Dedifferentiated amniotic fluid mesenchymal stem cell (primary cell): ENCODE data around the gene MBOAT2.

Experiments
- DNase-seq: peaks from one replicate; pipeline ENCODE4 v3.0.0-alpha.2; 2016; ENCODE audit errors: extremely low spot score

MBOAT2 gene

DNA sequence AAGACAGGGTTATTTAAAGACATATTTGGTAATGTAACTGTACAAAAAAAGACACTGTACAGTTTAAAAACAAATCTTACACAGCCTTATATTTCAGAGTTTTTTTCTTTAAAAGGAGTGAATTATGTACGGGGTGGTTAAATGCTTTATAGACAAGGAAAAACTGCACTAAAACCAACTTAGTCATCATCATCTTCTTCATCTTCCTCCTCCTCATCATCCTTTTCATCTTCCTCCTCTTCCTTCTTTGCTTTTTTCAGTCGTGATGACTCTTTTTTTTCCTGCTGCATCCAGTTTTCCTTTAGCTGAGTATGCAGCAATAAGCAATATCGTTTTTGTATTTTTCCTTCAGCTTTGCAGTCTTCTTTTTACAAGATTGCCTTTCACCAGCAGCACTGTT is 14.6 kb upstream of the MBOAT2 start:
- DNase-seq, result no peak

DNA sequence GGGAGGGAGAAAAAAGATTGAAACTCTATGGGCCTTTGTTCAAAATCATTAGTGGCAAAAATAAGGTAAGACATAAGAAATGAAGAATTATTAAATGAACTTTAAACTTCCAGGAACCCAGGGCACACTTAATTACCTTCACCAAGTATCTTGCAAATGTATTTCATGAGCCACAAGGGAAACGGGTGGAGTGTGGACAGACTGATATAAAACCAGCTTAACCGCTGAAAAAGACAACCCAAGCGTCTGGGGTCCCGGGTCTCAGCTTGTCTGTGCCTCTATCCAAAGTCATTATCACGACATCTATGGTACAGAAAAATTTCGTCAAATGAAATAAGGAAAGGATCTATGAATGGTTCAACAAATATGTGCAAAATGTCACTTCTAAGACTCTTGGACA is 13.9 kb upstream of the MBOAT2 start:
- no peak for DNase-seq

DNA sequence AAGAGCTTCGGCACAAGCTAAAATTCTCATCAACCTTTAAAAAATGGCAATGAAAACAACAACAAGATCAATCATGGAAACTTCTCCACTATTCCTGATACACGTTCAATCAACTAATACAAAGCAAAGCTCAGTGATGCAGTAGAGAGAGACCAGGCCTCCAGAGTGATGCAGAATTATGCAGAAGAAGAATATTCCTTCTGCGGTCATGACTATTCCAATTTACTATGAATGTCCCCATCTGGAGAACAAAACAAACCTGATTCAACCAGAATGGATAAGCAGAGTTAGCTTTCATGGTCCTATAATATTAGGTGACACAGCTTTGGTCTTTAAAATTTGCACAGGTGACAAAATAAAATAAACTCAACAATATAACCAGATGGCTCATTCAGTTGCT is 12.5 kb upstream of the MBOAT2 start:
- DNase-seq, result no peak

DNA sequence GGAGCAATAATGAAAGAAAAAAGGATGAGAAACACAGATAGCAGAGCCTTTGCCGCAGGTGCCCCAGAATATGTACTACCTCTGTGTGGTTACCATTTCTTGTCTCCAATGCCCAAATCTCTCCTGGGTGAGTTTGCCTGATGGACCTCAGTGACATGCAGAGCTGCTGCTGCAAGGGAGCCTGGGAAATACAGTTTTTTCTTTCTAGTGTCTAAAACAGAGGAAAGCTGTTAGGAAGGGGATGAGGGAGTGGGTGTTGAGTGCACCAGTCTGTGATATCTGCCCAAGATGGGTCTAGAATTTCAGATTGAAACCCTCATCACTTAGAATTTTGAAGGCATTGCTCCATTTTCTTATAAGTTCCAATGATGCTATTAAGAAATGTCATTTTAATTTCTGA is 9.9 kb upstream of the MBOAT2 start:
- DNase-seq, result no peak

DNA sequence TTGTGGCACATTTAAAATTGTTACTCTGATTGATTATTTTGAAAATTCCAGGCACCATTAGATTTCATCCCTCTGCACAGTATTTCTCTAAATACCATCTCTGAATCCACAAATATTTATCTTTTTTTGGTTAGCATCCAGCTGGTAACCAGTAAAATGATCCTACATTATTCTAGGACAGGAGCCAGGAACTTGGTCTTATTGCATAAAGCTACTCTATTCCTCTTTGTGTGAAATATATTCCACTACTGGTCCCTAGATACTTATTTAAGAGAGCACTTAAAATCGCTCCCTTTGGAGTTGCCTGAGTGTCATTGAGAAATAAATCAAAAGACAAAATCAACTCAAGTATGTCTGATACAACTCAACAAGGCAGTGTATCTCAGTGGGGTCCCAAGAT is 7.4 kb upstream of the MBOAT2 start:
- DNase-seq, result peak; percentile 61

DNA sequence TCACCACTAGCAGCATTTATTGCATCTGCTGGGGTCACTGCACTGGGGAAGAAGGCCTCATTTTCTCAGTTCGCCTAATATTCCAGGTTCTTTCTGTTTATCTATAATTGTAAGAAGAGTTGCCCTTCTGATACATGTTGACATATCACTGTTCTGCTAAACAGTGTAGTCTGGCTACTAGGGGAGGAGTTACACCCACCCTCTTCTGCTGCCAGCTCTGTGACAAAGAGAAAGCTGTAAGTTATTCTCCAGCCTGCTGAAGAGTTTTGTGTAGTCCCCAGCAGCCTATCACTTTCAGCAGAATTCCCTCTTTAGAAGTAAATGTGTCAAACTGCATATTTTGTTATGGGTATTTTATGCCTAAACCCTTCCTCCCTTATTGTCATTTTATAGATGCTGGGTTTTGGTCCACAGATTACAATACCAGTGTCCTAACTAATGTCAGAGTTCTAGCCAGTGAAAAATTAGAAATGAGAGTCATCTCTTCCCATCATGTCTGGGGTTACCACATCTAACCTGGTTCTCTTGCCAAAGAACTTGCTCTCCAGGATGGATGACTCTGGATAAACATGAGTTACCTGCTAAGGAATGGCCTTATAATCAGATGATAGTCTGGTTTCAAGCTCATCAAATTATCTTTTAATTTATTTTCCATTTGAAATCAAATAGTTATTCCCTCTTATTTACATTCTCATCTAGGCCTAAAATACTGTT is 5.6 kb upstream of the MBOAT2 start:
- no peak for DNase-seq

DNA sequence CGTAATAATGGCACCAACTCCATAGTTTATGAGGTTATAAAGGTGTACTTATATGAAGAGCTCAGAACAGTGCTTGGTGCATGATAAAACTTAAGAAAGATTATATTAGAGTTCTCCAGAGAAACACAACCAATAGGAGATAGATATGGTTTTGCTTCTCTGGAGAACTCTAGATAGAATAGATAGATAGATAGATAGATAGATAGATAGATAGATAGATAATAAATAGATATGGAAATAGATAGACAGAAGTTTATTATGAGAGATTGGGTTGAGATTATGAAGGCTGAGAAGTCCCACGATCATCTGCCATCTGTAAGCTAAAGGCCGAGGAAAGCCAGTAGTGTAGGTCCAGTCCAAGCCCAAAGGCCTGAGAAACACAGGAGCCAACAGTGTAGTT is 2.9 kb upstream of the MBOAT2 start:
- no peak for DNase-seq

DNA sequence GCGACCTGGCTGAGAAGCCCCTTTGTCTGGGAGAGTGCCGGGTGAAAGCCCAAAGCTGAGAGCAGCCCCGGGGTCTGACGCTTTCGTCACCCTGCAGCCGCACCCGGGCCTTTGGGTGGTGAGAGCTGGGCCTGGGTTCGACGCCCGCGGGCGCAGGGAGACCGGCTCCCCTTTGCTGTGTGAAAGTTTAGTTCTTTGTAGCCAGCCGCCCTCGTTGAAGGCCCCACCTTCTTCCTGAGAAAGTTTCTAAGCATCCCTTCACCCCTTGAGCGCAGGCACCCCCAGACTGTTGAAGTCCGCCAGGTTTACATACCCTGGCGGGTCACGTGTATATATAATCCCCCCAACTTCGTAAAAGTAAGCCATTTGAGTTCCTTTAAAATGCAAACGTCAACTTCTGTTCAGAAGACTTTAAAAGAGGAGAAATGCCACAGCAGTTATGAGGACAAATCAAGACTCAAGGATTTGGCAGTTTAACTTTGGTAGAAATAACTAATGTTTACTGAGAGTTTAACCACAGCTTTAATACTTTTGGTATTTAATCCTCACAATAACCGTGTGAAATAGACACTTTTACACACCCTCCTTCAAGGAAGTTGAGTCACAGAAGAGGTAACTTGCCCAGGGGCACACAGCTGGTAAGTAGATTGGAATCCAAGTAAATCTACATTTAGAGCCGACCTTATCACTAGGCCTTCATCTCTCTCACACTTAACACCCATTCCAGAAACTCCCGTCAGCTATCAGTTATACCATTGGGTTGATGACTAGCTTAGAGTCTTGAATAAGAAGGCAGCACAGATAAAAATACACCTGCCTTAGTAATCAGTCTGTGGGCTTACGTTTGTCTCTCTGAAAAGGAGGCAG is 1.1 kb upstream of the MBOAT2 start:
- DNase-seq, result no peak

DNA sequence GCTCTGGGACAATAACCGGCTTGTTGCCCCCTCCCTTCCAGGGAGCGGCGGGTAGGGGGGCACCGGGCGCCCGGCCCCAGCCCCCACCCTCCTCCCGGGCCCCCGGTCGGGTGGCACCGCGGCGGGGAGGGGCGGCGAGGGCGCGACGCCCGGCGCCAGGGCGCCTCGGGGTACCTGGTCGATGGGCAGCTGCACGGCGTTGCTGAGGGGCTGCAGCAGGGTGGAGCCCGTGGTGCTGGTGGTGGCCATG is 193 bp downstream of the MBOAT2 start:
- DNase-seq, result no peak

DNA sequence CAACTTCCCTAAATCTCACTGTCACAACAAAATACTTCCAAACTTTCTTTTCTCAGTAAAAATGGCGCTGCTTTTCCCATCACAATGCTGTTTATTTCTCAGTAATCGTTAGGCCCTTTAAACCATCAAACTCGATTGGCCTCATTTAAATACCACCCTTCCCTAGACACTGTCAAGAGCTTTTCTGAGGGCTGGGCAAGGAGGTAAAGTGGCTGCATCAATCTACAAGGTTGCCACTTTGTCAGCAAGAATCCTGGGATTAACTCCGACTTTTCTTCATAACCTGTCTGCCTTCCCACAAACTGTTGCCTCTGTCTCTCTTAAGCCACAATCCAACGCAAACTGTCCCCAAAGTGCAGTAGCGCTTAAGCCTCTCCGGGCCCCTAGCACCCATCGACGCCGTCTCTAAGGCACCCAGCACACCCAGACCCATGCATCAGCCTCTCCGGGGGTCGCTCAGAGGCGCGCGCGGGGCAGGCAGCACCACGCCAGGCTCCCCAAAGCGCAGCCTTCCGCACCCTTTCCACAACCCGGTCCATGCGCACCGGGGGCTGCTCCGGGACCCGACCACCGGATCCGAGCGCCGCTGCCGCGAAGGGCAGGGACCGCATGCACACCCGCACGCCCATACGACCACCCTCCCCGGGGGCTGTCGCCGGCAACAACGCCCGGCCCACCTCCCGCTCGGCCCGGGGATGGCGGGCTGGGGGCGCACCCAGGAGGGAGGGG is 683 bp downstream of the MBOAT2 start:
- no peak for DNase-seq

DNA sequence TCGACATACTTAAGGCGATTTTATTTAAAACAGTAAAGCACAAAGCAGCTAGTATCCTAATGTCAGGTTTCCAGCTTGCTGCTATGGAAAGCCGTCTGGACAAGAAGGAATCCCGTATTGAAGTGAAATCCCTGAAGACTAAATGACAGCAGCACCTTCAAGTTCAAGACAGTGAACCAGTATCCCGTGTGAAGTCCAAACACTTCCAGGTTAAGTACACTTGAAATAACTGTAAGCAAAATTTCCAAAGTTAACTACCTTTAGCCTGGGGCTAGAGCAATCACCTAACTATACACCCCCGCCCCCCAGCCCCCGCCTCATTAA is 1.2 kb downstream of the MBOAT2 start:
- no peak for DNase-seq

DNA sequence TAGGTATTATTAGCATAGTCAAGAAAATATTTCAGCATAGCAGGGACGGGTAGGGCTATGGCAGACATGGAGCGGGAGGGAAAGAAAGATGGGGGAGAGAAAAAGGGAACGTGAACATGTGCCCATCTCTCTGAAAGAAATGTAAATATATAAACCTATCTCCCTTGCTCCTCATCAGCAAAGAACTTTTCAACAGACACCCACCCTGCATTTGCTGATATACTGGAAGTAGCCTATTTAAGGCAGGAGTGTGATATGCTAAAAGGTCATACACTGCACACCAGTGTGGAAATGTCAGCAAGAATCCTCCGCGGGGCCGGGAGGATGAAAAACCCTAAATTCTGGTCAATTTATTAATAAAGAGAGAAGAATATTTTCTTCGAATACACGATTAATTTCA is 1.7 kb downstream of the MBOAT2 start:
- no peak for DNase-seq

DNA sequence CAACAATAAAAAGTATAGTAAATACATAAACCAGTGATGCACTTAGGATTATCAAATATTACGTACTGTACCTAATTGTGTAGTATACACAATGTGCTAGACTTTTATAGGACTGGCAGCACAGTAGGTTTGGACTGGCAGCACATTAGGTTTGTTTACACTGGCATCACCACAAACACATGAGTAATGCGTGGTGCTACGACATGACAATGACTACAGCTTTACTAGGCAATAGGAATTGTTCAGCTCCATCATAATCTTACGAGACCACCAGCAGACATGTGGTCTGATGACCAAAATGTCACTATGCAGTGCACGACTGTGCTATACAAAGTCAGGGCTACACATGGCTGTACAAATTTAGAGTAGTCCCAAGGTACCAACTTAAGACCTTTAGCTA is 2.3 kb downstream of the MBOAT2 start:
- DNase-seq, result no peak

DNA sequence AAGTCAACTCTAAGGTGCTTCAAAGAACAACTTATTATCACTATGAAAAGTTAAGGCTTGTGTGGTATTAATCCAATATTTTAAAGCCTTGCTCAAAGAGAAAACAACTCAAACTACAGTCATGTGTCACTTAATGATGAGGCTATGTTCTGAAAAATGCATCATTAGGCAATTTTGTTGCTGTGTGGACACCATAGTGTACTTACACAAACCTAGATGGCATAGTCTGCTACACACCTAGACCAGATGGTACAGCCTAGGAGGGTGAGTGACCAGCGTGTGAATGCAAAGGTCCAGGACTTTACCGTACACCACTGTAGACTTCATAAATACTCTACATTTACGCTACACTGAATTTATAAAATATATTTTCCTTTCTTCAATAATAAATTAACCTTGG is 3.0 kb downstream of the MBOAT2 start:
- DNase-seq, result no peak

DNA sequence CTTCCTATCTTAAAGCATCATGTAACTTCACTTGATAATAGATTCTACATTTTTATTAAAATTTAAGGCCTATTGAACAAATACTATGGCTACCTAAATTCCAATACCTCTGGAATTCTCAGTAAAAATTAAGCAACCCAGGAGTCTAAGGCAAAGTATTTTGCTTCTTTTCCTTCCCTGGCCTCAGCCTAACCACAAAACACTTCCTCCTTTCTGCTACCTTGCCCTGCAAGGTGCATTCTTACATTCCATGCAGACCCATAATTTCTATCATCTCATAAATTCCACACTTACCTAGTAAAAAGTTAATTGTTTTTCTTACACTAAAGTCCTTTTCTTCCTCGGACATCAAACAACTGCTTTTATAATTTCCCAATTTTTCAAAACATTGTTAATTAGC is 3.7 kb downstream of the MBOAT2 start:
- no peak for DNase-seq

DNA sequence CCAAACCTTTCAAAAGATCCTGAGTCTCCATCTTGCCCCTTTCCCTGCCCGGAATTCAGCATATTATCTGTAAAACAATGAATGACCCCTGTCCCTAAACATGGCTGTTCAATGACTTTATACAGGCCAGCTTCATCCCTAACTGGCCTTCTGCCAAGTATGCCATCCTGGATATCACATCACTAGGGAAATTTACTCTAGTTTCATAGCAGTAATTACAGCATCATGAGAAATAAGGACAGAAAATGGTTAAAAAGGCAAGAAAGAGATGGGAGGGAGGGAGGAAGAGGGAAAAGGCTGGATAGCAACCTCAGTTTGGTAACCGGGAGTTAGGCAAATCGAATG is 4.4 kb downstream of the MBOAT2 start:
- no peak for DNase-seq

DNA sequence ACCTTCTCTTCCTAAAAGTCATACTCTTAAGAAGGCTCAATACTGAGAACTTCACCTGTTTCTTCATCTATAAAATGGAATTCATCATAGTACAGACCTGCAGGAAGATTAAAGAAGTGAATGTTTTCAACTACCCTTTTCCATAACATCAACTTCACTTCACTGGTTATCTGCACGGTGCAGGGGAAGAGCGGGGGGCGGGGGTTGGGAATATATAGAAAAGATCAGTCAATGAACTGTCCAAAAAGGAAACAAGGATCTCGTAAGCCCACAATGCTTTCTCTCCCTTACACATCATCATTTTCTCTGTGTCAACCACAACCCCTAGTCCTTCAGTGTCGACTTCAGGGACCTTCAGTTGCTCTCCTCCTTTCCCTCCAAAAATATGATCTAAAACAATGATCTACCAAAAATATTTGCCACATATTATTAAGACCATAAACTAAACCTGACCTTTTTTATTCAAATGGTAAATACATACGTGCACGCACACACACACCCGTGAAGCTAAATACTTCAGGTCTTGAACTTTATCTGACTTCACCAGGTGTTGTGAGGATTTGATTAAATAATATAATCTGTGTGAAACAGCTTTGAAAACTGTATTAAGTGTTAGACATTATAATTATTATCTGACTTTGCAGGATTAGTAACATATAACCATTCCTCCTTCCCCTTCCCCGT is 4.9 kb downstream of the MBOAT2 start:
- DNase-seq, result no peak

DNA sequence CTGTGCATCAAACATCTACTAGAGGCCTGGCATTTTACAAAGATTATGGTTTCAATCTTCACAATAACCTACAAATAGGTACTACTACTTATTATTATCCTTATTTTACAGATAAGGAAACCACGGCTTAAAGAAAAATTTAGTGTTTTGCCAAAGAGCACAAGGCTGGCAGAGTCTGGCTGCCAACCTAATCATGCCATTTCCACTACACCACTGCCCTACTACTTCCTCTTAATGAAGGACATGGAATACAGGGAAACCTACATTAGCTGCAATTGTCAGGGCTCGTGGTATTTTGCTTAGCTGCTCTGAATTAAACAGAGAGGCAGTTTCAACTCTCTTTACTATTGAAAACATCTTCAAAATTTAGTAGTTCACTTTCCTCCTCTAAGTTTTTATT is 5.9 kb downstream of the MBOAT2 start:
- DNase-seq, result no peak

DNA sequence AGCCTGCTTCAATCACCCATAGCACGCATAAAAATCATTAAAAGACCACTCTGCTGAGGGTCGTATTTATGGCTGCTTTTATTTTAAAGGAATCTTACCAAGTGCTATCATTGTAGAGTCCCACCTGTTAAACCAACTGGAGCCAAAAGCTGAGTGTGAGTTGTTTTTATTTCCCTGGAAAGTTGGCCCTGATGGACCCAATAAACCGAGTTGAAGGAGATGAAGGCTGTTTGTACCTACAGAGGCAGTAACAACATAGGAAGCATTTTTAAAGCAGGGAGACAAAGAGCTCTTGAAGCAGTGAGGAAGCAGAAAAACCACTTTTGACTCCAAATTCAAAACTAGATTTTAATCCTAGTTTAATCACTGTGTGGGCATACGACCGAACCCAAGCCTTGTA is 6.4 kb downstream of the MBOAT2 start:
- no peak for DNase-seq

DNA sequence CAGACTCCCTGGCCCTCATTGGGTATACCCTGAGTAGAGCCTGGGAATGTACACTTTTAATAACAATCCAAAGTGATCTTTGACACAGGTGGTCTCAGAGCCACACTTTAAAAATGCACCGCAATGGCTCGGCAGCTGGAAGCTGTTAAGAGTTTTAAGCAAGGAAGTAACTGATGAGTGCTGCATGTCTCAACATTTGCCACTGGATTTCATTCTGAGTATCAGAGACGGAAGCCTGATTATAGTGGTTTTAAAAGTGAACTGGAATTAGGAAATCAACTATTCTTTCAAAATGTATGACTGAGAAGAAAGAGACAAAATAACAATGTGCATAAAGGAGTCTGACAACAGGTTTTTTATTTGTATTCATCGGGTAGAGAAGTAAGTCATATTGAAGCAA is 7.5 kb downstream of the MBOAT2 start:
- DNase-seq, result no peak

DNA sequence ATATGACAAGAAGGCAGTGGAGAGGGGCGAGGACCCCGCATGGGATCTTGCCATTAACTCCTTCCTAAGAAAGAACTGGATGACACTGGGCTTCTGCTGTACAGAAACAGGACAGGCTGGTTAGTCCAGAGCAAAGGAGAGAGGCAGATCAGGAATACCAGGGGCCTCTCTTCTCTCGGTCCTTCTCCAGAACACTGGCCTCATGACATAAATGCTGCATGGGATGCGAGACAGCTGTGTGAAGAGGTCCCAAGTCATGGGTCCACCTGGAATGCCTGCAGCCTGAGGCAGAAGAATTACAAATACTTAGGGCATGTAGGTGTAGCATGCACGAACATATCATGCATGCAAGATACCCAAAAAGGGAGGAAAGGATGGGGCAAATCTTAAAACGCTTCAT is 9.1 kb downstream of the MBOAT2 start:
- no peak for DNase-seq

DNA sequence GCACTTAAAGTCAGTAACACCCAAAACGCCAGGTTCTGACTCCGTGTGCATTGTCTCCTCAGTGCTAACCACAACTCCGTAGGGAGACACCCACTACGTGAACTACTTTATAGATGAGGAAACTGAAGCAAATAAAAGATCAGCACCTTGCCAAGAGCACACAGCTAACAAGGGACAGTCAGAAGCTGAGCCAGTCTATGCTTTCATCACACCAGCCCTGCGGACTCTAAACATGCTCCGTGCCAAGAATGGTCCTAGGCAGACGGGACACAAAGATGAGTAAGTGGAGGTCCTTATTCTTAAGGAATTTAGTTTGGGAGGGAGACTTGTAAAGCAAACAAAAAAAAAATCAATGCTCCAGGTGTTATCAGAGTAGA is 9.6 kb downstream of the MBOAT2 start:
- no peak for DNase-seq
